SJSA1 (cell line): Measurements from ENCODE around the gene RNU1-1. TPM values are rescaled to one million over a fixed set of nuclear protein-coding genes. Genes with fewer than 3 reads are reported as not detected.
"Not testable (repeated sequence)": the region's sequence is repeated elsewhere in the genome, so short reads cannot be mapped to it uniquely, and the experiment has no call there.

ENCODE experiments used
- DNase-seq, 2 experiments: peaks; one replicate each; pipeline ENCODE4 v3.0.0-alpha.2; 2015 to 2020; ENCODE audit warnings: low spot score in 2 of 2, low read depth in 1 of 2
- H3K27ac ChIP-seq: fragments of 250-450 bp; sonication (Bioruptor Pico); 2 replicates; pipeline ENCODE4 v1.5.1; 2020; ENCODE audit warnings: mild to moderate bottlenecking, moderate library complexity
- H3K27me3 ChIP-seq: fragments of 250-450 bp; sonication (Bioruptor Pico); replicated peaks from 2 replicates; pipeline ENCODE4 v1.5.1; 2020; ENCODE audit warnings: mild to moderate bottlenecking, moderate library complexity
- H3K36me3 ChIP-seq: fragments of 250-450 bp; sonication (Bioruptor Pico); 2 replicates; pipeline ENCODE4 v1.5.1; 2020; ENCODE audit warnings: mild to moderate bottlenecking
- H3K4me1 ChIP-seq: fragments of 250-450 bp; sonication (Bioruptor Pico); replicated peaks from 2 replicates; pipeline ENCODE4 v1.6.1; 2021; ENCODE audit warnings: mild to moderate bottlenecking
- H3K4me3 ChIP-seq: fragments of 250-450 bp; sonication (Bioruptor Pico); 2 replicates; pipeline ENCODE4 v1.5.1; 2020; ENCODE audit warnings: mild to moderate bottlenecking
- H3K9me3 ChIP-seq: fragments of 250-450 bp; sonication (Bioruptor Pico); replicated peaks from 2 replicates; pipeline ENCODE4 v1.5.1; 2020; ENCODE audit warnings: mild to moderate bottlenecking
- total RNA-seq: library from RNA; depleted of rRNA; stranded (reverse); fragments of >200 nt; shearing (Covaris generic); gene quantifications from 2 replicates; pipeline ENCODE4 v1.2.3, GENCODE V29; 2014

The RNU1-1 gene
- total RNA-seq, 1 experiment from 2014 or later: under 0.01 TPM

- not testable (repeated sequence) for H3K27ac ChIP-seq, H3K4me3 ChIP-seq, H3K27me3 ChIP-seq, H3K9me3 ChIP-seq, H3K4me1 ChIP-seq, DNase-seq, H3K36me3 ChIP-seq
These were observed 21.1 kb downstream of the RNU1-1 start for GRCh38 chr1:16492937-16493336.

DNA sequence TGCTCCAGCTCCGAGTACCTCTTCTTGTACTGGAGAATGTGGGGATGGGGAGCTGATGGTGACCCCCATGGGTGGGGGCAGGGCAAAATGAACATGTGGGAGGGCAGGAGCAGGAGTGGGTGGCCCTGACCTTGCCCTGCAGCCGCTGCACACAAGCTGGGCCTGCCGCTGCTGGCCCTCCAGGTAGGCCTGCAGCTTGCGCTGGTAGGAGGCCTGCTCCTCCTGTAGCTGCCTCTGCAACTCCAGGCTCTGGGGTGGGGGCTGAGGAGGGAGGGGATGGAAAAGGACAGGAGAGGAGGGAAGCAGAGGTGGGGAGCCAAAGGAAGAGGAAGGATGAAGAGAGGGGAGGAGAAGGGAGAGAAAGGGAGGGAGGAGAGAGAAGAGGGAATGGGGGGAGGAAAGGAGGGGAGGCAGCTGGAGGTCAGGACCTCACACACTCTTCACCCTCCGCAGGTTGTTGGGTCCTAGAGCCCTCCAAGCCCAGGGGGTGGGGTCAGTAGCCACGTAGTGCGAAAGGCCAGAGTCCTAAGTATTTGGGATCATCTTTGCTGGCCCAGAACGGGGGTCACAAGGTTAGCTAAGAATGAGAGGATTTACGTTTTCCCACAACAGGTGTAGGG is 22.9 kb downstream of the RNU1-1 start:
- no peak for DNase-seq
- Histone ChIP-seq H3K27ac (no peak overlapping the region), H3K4me3 (no peak overlapping the region), H3K27me3 (no peaks in the 10 kb centered on the region), H3K36me3 (peaks cover 8% of the 10 kb centered on the region), H3K9me3 (no peaks in the 10 kb centered on the region), H3K4me1 (no peaks in the 10 kb centered on the region)

DNA sequence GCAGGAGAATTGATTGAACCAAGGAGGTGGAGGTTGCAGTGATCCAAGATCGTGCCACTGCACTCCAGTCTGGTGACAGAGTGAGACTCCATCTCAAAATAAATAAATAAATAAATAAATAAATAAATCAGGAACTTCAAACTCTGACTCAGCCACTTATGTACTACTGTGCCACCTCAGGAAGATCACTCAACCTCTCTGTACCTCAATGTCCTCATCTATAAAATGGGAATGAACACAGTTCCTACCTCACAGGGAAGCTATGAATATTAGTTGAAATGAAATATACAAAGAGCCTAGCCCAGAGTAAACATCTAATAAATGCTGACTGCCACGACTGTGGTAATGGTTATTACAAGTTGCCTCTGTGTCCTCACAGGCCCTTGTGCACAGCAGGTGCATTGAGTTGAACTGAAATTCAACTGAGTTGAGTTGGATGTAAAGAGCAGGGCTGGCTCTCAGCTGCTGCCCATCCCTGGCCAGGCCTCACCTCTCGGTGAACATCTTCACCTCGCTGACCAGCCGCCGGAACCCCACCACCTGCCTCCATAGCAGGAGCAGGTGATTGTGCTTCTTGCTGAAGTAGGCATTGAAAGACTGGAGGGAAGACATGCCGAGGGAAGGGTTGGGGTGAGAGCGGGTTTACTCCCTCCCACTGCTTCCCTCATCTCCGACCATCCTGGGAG is 24.7 kb downstream of the RNU1-1 start:
- H3K4me1 ChIP-seq, H3K27ac ChIP-seq, H3K9me3 ChIP-seq, DNase-seq, H3K4me3 ChIP-seq, H3K27me3 ChIP-seq: not testable (repeated sequence)
- H3K36me3 ChIP-seq: peaks cover 14% of the 10 kb centered on the region

DNA sequence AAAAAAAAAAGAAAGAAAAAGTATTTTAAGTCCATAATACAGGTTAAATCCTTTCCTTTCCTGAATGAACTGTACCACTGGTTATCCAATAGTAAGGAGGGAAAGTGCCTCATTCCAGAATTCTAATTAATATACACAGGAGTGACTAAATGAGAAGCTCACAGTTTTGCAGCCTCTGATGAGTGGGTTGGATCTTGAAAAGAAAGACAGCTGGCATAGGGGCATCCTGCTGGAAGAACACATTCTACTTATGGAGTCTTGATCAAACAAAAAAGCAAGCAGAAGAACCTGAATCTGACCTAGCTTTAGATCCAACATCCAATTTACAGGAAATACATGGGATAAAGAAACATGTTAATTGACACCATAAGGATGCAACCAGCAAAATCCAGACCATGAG is 27.1 kb downstream of the RNU1-1 start:
- DNase-seq, H3K4me1 ChIP-seq, H3K27ac ChIP-seq, H3K27me3 ChIP-seq, H3K9me3 ChIP-seq, H3K4me3 ChIP-seq: not testable (repeated sequence)
- H3K36me3 ChIP-seq: peaks cover 18% of the 10 kb centered on the region

GRCh38 chr1:16486316-16486715 is 27.8 kb downstream of the RNU1-1 start:
- not testable (repeated sequence) for H3K4me3 ChIP-seq
- peaks cover 16% of the 10 kb centered on the region for H3K36me3 ChIP-seq

DNA sequence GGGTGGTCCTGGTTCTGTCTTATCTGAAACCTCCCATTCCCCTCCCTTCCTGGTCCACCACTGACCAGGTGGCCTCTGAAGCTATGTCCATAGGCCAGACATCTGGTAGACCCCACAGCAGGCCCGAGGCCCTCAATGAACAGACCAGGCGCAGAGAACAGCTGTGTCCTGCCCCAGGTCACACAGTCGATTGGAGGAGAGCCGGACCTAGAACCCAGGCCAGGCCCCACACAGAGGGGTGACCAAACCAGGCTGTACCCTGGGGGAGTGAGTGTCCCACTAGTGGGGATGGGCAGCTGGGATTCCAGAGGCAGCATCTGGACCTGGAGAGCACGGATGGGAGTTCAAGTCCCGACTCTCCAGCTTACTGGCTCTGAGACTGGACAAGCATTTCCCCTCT is 29.2 kb downstream of the RNU1-1 start:
- H3K9me3 ChIP-seq: no peaks in the 10 kb centered on the region
- H3K4me1 ChIP-seq: no peaks in the 10 kb centered on the region
- H3K27ac ChIP-seq: no peak overlapping the region
- no peaks in the 10 kb centered on the region for H3K27me3 ChIP-seq
- H3K36me3 ChIP-seq: peaks cover 26% of the 10 kb centered on the region
- no peak overlapping the region for H3K4me3 ChIP-seq
- DNase-seq: no peak

More at GRCh38 chr1:16486316-16486715, 27.8 kb downstream of the RNU1-1 start:
- not testable (repeated sequence) for DNase-seq, H3K27ac ChIP-seq, H3K9me3 ChIP-seq, H3K4me1 ChIP-seq, H3K27me3 ChIP-seq

- Histone ChIP-seq H3K4me1 (no peaks in the 10 kb centered on the region), H3K27me3 (no peaks in the 10 kb centered on the region), H3K9me3 (no peaks in the 10 kb centered on the region), H3K4me3 (no peak overlapping the region), H3K36me3 (peaks cover 25% of the 10 kb centered on the region), H3K27ac (no peak overlapping the region)
- no peak for DNase-seq
These were observed 29.6 kb downstream of the RNU1-1 start for GRCh38 chr1:16484501-16484835.

GRCh38 chr1:16483639-16484500 is 30.2 kb downstream of the RNU1-1 start:
- H3K27me3 ChIP-seq, H3K4me1 ChIP-seq, H3K27ac ChIP-seq, H3K4me3 ChIP-seq, H3K9me3 ChIP-seq, DNase-seq: not testable (repeated sequence)
- H3K36me3 ChIP-seq: peaks cover 22% of the 10 kb centered on the region

- H3K4me3 ChIP-seq, H3K4me1 ChIP-seq, DNase-seq, H3K9me3 ChIP-seq, H3K27me3 ChIP-seq, H3K27ac ChIP-seq: not testable (repeated sequence)
- H3K36me3 ChIP-seq: peaks cover 26% of the 10 kb centered on the region
These were observed 30.9 kb downstream of the RNU1-1 start for GRCh38 chr1:16483146-16483545.

DNA sequence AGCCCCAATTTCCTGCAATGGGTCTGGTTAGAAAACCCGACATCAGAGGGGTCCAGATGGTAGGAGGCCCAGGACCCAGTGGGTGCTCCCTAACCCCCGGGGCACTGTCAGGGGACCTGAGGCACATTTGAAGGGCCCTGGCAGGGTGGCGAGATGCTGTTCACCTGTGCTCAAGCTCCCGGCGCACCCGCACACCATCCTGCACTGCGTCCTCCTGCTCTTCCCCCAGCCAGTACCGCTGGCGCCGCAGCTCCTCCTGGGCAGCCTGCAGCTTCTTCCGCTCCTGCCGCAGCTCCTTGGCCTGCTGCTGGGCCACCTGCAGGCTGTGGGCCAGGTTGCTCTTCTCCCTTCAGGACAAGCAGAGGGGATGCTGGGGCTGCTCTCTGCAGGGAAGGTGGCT is 36.0 kb downstream of the RNU1-1 start:
- Histone ChIP-seq H3K4me3 (no peak overlapping the region), H3K9me3 (no peaks in the 10 kb centered on the region), H3K27ac (no peak overlapping the region), H3K36me3 (peaks cover 37% of the 10 kb centered on the region), H3K4me1 (no peaks in the 10 kb centered on the region), H3K27me3 (no peaks in the 10 kb centered on the region)
- DNase-seq: no peak

DNA sequence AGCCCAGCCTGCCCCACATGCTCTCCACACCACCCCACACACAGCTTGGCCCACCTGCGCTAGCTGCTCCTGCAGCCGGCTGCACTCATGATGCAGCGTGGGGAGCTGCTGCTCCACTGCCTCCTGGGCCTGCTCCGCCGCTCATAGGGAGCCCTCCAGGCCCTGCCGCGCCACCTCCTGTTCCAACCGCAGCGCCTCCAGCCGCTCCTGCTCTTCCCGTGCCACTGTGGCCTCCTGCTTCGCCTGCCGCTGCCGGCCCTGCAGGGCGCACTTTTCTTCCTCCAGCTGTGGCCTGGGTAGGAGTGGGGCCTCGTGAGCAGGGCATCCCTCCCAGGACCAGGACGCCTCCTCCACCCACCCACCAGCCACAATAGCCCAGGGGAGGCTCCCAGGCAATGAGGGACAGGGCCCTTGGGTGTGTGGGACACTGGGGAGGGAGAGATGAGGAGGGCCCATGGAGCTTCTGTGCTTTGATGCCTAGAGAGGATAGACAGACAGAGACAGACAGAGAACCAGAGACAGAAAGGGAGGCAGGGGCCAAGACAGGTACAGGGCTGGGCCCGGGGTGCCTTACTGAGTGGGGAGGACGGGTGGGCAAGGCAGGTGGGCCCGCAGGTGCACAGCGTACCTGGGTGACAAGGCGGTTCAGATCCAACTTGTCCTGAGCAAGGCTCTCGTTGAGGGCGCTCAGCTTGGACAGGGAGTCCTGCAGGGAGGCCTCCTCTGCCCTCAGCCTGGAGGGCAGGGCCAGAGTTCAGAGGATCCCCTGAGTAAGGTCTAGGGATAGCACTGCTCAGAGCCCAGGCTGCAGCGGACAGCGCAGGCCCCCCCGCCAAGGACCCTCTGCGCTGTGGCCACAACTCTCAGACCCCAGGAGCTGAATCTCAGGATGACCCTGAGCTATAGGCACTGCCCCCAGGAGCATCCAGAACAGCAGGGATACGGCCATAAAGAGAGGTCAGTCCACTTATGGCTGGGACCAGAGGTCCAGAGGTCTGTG is 38.0 kb downstream of the RNU1-1 start:
- not testable (repeated sequence) for H3K4me3 ChIP-seq, H3K27me3 ChIP-seq, H3K9me3 ChIP-seq, H3K27ac ChIP-seq, H3K4me1 ChIP-seq, DNase-seq
- H3K36me3 ChIP-seq: peaks cover 52% of the 10 kb centered on the region

DNA sequence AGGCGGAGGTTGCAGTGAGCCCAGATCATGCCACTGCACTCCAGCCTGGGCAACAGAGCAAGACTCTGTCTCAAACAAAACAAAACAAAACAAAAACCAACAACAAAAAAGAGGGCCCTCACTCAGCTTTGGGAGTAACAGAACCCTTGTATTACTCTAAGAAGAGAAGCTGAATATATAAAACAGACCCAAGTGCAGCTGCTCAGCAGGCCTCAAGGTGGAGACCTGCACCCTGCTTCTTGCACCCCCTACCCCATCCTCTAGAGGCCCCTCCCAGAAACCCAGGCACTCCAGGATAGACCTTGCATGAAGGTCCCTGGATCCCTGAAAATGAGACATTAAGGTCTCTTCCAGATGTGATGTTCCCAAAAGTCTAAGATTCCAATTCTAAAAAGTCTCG is 39.2 kb downstream of the RNU1-1 start:
- DNase-seq, H3K27ac ChIP-seq, H3K4me3 ChIP-seq, H3K4me1 ChIP-seq, H3K27me3 ChIP-seq, H3K9me3 ChIP-seq: not testable (repeated sequence)
- peaks cover 48% of the 10 kb centered on the region for H3K36me3 ChIP-seq

DNA sequence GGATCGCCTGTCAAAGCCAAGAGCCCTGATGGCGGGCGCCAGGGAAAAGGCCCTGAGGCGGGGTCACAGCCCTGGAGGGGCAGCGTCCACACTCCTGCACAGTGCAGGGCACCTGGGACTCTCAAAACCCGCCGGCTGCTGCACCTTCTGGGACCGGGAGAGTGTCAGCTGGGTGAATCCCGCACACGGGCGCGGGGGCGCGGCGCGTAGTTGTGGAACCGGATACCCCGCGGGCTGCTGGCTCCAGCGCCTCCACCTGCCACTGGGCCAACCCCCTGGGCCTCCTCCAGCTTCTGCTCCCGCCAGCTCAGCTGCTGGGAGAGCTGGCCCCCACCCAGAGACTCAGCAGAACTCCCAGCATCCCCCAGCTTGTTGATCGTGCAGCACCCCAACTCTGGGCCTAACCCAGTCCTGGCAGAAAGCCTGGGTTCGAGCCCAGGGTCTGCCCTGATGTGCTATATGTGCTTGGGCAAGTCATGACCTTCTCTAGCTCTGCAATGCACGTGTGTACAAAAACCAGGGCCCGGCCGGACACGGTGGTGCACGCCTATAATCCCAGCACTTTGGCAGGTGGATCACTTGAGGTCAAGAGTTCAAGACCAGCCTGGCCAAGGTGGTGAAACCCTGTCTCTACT is 39.8 kb downstream of the RNU1-1 start:
- Histone ChIP-seq H3K36me3 (peaks cover 47% of the 10 kb centered on the region), H3K9me3 (no peaks in the 10 kb centered on the region), H3K4me1 (no peaks in the 10 kb centered on the region), H3K27ac (no peak overlapping the region), H3K4me3 (no peak overlapping the region), H3K27me3 (no peaks in the 10 kb centered on the region)
- DNase-seq: no peak
